ENCODE results near the gene LGALS12. TPM values are rescaled to one million over a fixed set of nuclear protein-coding genes. Genes with fewer than 3 reads are reported as not detected.

Gene LGALS12
- total RNA-seq, 1 experiment from 2014 or later, result not detected

GRCh38 chr11:63516109-63516508 is 10.2 kb downstream of the LGALS12 start:
- H3K4me3 Mint-ChIP-seq (ENCODE audit: unreplicated experiment), result no peak overlapping the region
- TF ChIP-seq CTCF (IDR thresholded peaks at IDR 0.05; ENCODE audit: insufficient read depth in 1 of 2, low read depth in 1 of 2, low read length in 1 of 2, severe bottlenecking in 1 of 2, unreplicated experiment in 1 of 2), result no peak
- peaks cover 19% of the 10 kb centered on the region for H3K9me3 Mint-ChIP-seq (ENCODE audit: unreplicated experiment)
- H3K36me3 Mint-ChIP-seq (ENCODE audit: insufficient read depth, unreplicated experiment), result no peaks in the 10 kb centered on the region
- BruUV-seq (replicated peaks), result no TSS peak
- no peaks in the 10 kb centered on the region for H3K27me3 Mint-ChIP-seq (ENCODE audit: insufficient read depth, unreplicated experiment)
- Histone ChIP-seq H3K9me3 (peaks cover 6% of the 10 kb centered on the region; the same call in 1 of the 2 replicates), H3K36me3 (ENCODE audit: control insufficient read depth, insufficient read depth, low read length) (no peaks in the 10 kb centered on the region), H3K4me3 (ENCODE audit: low read depth, low read length) (no peak overlapping the region), H3K27me3 (replicated peaks; ENCODE audit: control insufficient read depth, insufficient read depth, low read length) (no peaks in the 10 kb centered on the region), H3K4me1 (peaks cover 15% of the 10 kb centered on the region)
- no peak overlapping the region for H3K27ac Mint-ChIP-seq (ENCODE audit: unreplicated experiment)
- ChIA-PET CTCF (interaction anchor here (0.6 to 1.2 kb wide), 2 partner anchors 25 to 140 kb away, joined by 3 to 4 read pairs; no protein-coding TSS in a partner anchor), POLR2A (no interaction called here)
- intact Hi-C loops (cut with micrococcal nuclease; ENCODE audit: unreplicated experiment), result no loop called here
- H3K4me1 Mint-ChIP-seq (ENCODE audit: low read depth, unreplicated experiment), result no peaks in the 10 kb centered on the region
- no peak for DNase-seq

- Histone ChIP-seq H3K4me1 (peaks cover 18% of the 10 kb centered on the region), H3K36me3 (ENCODE audit: control insufficient read depth, insufficient read depth, low read length) (no peaks in the 10 kb centered on the region), H3K4me3 (ENCODE audit: low read depth, low read length) (no peak overlapping the region), H3K9me3 (peaks cover 13% of the 10 kb centered on the region), H3K27me3 (replicated peaks; ENCODE audit: control insufficient read depth, insufficient read depth, low read length) (no peaks in the 10 kb centered on the region)
- Mint-ChIP-seq H3K4me3 (ENCODE audit: unreplicated experiment) (no peak overlapping the region), H3K4me1 (ENCODE audit: low read depth, unreplicated experiment) (peaks cover 6% of the 10 kb centered on the region), H3K9me3 (ENCODE audit: unreplicated experiment) (peaks cover 29% of the 10 kb centered on the region), H3K27me3 (ENCODE audit: insufficient read depth, unreplicated experiment) (no peaks in the 10 kb centered on the region), H3K36me3 (ENCODE audit: insufficient read depth, unreplicated experiment) (no peaks in the 10 kb centered on the region), H3K27ac (ENCODE audit: unreplicated experiment) (no peak overlapping the region)
- TF ChIP-seq CTCF (IDR thresholded peaks at IDR 0.05; ENCODE audit: insufficient read depth in 1 of 2, low read depth in 1 of 2, low read length in 1 of 2, severe bottlenecking in 1 of 2, unreplicated experiment in 1 of 2), result no peak
- intact Hi-C loops (cut with micrococcal nuclease; ENCODE audit: unreplicated experiment), result no loop called here
- CTCF ChIA-PET, result no interaction called here
- POLR2A ChIA-PET, result no interaction called here
- DNase-seq, result no peak
- no TSS peak for BruUV-seq (replicated peaks)
These were observed 11.3 kb downstream of the LGALS12 start for GRCh38 chr11:63517156-63517555.

GRCh38 chr11:63518548-63518947 is 12.7 kb downstream of the LGALS12 start:
- Mint-ChIP-seq H3K36me3 (ENCODE audit: insufficient read depth, unreplicated experiment) (peaks cover 7% of the 10 kb centered on the region), H3K4me1 (ENCODE audit: low read depth, unreplicated experiment) (peaks cover 18% of the 10 kb centered on the region), H3K9me3 (ENCODE audit: unreplicated experiment) (peaks cover 42% of the 10 kb centered on the region), H3K27me3 (ENCODE audit: insufficient read depth, unreplicated experiment) (no peaks in the 10 kb centered on the region), H3K4me3 (ENCODE audit: unreplicated experiment) (no peak overlapping the region), H3K27ac (ENCODE audit: unreplicated experiment) (no peak overlapping the region)
- no peaks in the 10 kb centered on the region for H3K27me3 ChIP-seq (replicated peaks; ENCODE audit: control insufficient read depth, insufficient read depth, low read length)
- peaks cover 25% of the 10 kb centered on the region for H3K9me3 ChIP-seq
- ChIA-PET CTCF (no interaction called here), POLR2A (no interaction called here)
- H3K4me3 ChIP-seq (ENCODE audit: low read depth, low read length), result no peak overlapping the region
- DNase-seq, result no peak
- H3K36me3 ChIP-seq (ENCODE audit: control insufficient read depth, insufficient read depth, low read length), result no peaks in the 10 kb centered on the region
- peaks cover 31% of the 10 kb centered on the region for H3K4me1 ChIP-seq
- intact Hi-C loops (cut with micrococcal nuclease; ENCODE audit: unreplicated experiment), result no loop called here
- no peak for TF ChIP-seq CTCF (IDR thresholded peaks at IDR 0.05; ENCODE audit: insufficient read depth in 1 of 2, low read depth in 1 of 2, low read length in 1 of 2, severe bottlenecking in 1 of 2, unreplicated experiment in 1 of 2)
- BruUV-seq (replicated peaks), result no TSS peak

Measured in Caco-2 (cell line).